ENCODE results near the gene PBXIP1. TPM values are rescaled to one million over a fixed set of nuclear protein-coding genes. Genes with fewer than 3 reads are reported as not detected.
A peak's percentile ranks its signal among the peaks of the same experiment; 100 is the strongest.

Gene PBXIP1
- total and polyA plus RNA-seq, 4 donors, result 3.8 to 42.8 (median 20.5) TPM

- under 1% methylated on average over 24 of the region's 24 CpGs for WGBS
Measured at GRCh38 chr1:154975409-154976059, 19.6 kb upstream of the PBXIP1 start.

GRCh38 chr1:154974808-154975408 lies 19.0 kb upstream of the PBXIP1 start:
- peak; percentile 93 for DNase-seq (ENCODE audit: low spot score)
- Histone ChIP-seq H3K27me3 (ENCODE audit: control insufficient read depth in 4 of 4, insufficient read depth in 4 of 4, low read length in 3 of 4) (no peaks in the 10 kb centered on the region), H3K9ac (ENCODE audit: low read depth in 1 of 2, low read length in 2 of 2) (peak overlapping the region; percentile 83 to 94), H3K27ac (ENCODE audit: low read depth in 1 of 2, low read length in 2 of 2) (peak overlapping the region; percentile 89 to 99), H3K4me1 (ENCODE audit: control insufficient read depth in 4 of 4, insufficient read depth in 4 of 4, low read length in 3 of 4) (peaks cover 11 to 40% (median 31%) of the 10 kb centered on the region in 4 donors), H3K4me3 (ENCODE audit: low read depth in 1 of 3, low read length in 3 of 3) (peak overlapping the region; percentile 66 to 94 (median 70)), H3K36me3 (ENCODE audit: control insufficient read depth in 4 of 4, insufficient read depth in 3 of 4, low read depth in 1 of 4, low read length in 3 of 4) (peaks cover 0 to 11% (median 2%) of the 10 kb centered on the region in 4 donors), H3K9me3 (ENCODE audit: control insufficient read depth in 4 of 4, low read length in 3 of 4) (no peaks in the 10 kb centered on the region)
- under 1% methylated on average over 30 of the region's 30 CpGs for WGBS
- peak; percentile 79 for TF ChIP-seq TAF1 (conservative IDR thresholded peaks at IDR 0.05)
- no peak for TF ChIP-seq FOXA2 (IDR thresholded peaks at IDR 0.05)
- no peak for TF ChIP-seq YY1 (IDR thresholded peaks at IDR 0.05)
- TF ChIP-seq GABPA (IDR thresholded peaks at IDR 0.05 in 1 of 2, conservative IDR thresholded peaks at IDR 0.05 in 1 of 2), result no peak
- TF ChIP-seq FOXA1 (IDR thresholded peaks at IDR 0.05), result no peak
- TF ChIP-seq, protein P1, sequence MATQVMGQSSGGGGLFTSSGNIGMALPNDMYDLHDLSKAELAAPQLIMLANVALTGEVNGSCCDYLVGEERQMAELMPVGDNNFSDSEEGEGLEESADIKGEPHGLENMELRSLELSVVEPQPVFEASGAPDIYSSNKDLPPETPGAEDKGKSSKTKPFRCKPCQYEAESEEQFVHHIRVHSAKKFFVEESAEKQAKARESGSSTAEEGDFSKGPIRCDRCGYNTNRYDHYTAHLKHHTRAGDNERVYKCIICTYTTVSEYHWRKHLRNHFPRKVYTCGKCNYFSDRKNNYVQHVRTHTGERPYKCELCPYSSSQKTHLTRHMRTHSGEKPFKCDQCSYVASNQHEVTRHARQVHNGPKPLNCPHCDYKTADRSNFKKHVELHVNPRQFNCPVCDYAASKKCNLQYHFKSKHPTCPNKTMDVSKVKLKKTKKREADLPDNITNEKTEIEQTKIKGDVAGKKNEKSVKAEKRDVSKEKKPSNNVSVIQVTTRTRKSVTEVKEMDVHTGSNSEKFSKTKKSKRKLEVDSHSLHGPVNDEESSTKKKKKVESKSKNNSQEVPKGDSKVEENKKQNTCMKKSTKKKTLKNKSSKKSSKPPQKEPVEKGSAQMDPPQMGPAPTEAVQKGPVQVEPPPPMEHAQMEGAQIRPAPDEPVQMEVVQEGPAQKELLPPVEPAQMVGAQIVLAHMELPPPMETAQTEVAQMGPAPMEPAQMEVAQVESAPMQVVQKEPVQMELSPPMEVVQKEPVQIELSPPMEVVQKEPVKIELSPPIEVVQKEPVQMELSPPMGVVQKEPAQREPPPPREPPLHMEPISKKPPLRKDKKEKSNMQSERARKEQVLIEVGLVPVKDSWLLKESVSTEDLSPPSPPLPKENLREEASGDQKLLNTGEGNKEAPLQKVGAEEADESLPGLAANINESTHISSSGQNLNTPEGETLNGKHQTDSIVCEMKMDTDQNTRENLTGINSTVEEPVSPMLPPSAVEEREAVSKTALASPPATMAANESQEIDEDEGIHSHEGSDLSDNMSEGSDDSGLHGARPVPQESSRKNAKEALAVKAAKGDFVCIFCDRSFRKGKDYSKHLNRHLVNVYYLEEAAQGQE (IDR thresholded peaks at IDR 0.05), result peak; percentile 81
- TF ChIP-seq, protein P2, sequence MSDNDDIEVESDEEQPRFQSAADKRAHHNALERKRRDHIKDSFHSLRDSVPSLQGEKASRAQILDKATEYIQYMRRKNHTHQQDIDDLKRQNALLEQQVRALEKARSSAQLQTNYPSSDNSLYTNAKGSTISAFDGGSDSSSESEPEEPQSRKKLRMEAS (IDR thresholded peaks at IDR 0.05), result peak; percentile 52
- TF ChIP-seq NR2F2 (IDR thresholded peaks at IDR 0.05), result no peak
- peak; percentile 16 to 26 for TF ChIP-seq RAD21 (IDR thresholded peaks at IDR 0.05)
- no peak for TF ChIP-seq EGR1 (IDR thresholded peaks at IDR 0.05; ENCODE audit: low read depth in 2 of 2)
- TF ChIP-seq, protein P3, sequence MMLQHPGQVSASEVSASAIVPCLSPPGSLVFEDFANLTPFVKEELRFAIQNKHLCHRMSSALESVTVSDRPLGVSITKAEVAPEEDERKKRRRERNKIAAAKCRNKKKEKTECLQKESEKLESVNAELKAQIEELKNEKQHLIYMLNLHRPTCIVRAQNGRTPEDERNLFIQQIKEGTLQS (IDR thresholded peaks at IDR 0.05), result no peak
- TF ChIP-seq HNF4A (conservative IDR thresholded peaks at IDR 0.05), result no peak
- TF ChIP-seq, protein P4, sequence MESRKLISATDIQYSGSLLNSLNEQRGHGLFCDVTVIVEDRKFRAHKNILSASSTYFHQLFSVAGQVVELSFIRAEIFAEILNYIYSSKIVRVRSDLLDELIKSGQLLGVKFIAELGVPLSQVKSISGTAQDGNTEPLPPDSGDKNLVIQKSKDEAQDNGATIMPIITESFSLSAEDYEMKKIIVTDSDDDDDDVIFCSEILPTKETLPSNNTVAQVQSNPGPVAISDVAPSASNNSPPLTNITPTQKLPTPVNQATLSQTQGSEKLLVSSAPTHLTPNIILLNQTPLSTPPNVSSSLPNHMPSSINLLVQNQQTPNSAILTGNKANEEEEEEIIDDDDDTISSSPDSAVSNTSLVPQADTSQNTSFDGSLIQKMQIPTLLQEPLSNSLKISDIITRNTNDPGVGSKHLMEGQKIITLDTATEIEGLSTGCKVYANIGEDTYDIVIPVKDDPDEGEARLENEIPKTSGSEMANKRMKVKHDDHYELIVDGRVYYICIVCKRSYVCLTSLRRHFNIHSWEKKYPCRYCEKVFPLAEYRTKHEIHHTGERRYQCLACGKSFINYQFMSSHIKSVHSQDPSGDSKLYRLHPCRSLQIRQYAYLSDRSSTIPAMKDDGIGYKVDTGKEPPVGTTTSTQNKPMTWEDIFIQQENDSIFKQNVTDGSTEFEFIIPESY (IDR thresholded peaks at IDR 0.05), result no peak
- TF ChIP-seq JUND (IDR thresholded peaks at IDR 0.05), result no peak

More at GRCh38 chr1:154975409-154976059, 19.6 kb upstream of the PBXIP1 start:
- Histone ChIP-seq H3K9me3 (ENCODE audit: control insufficient read depth in 4 of 4, low read length in 3 of 4) (no peaks in the 10 kb centered on the region), H3K27me3 (ENCODE audit: control insufficient read depth in 4 of 4, insufficient read depth in 4 of 4, low read length in 3 of 4) (no peaks in the 10 kb centered on the region), H3K27ac (ENCODE audit: low read depth in 1 of 2, low read length in 2 of 2) (peak overlapping the region; percentile 89 to 99), H3K4me1 (ENCODE audit: control insufficient read depth in 4 of 4, insufficient read depth in 4 of 4, low read length in 3 of 4) (peaks cover 5 to 35% (median 27%) of the 10 kb centered on the region in 4 donors), H3K4me3 (ENCODE audit: low read depth in 1 of 3, low read length in 3 of 3) (peak overlapping the region; percentile 66 to 94 (median 70)), H3K9ac (ENCODE audit: low read depth in 1 of 2, low read length in 2 of 2) (peak overlapping the region; percentile 83 to 94), H3K36me3 (ENCODE audit: control insufficient read depth in 4 of 4, insufficient read depth in 3 of 4, low read depth in 1 of 4, low read length in 3 of 4) (peaks cover 0 to 11% (median 2%) of the 10 kb centered on the region in 4 donors)
- DNase-seq (ENCODE audit: low spot score), result peak; percentile 65
- TF ChIP-seq RAD21 (IDR thresholded peaks at IDR 0.05) (no peak), YY1 (IDR thresholded peaks at IDR 0.05) (peak; percentile 32)

Measured in liver (tissue), 9 donors.